K562 (cell line): Measurements from ENCODE around the gene TNFAIP1. TPM values are rescaled to one million over a fixed set of nuclear protein-coding genes. Genes with fewer than 3 reads are reported as not detected.

Source experiments
- ATAC-seq: fragments of 200-7000 bp; cut with Tn5 transposase; 3 replicates; pipeline ENCODE4 v1.9.1; 2020; ENCODE audit warnings: moderate library complexity
- BruUV-seq: library from RNA; stranded (reverse); fragments of 400-500 nt; replicated peaks from 2 replicates; lab custom pipeline; 2021; lab: Mats Ljungman, UMichigan
- CTCF ChIA-PET: fragments of 300-600 bp; formaldehyde crosslinking; extraction: SDS; loops from one replicate; lab custom pipeline; 2021; ENCODE audit warnings: low intra/inter-chr PET ratio; lab: Yijun Ruan, JAX
- POLR2A ChIA-PET: fragments of 300-600, 350-650 bp; sonication (Branson Sonifier 250); formaldehyde crosslinking; extraction: SDS; loops from one replicate; lab custom pipeline; 2021; ENCODE audit warnings: antibody characterized with exemption, inconsistent platforms; lab: Yijun Ruan, JAX
- DNase-seq, 4 experiments: peaks; one replicate each; pipeline versions ENCODE4 v3.0.0 to v3.0.0-alpha.2; 2011 to 2018; ENCODE audit warnings: low spot score in 3 of 4, mixed read lengths in 3 of 4; ENCODE audit errors: extremely low read depth in 1 of 4
- FAIRE-seq: peaks from 2 replicates; lab custom pipeline; 2011; peaks lifted over from hg19 to GRCh38; lab: Jason Lieb, UNC
- H2AFZ ChIP-seq: 2 replicates; pipeline ENCODE4 v1.6.0; 2011; ENCODE audit warnings: low read depth, low read length, control low read depth, inconsistent platforms
- H3K27ac ChIP-seq: fragments of 200-600 bp; 3 replicates; pipeline ENCODE4 v1.8.0; 2011; ENCODE audit warnings: low read depth, mild to moderate bottlenecking, control low read depth, inconsistent platforms, low read length, moderate library complexity, mixed read lengths; ENCODE audit errors: extremely low read depth
- H3K27me3 ChIP-seq, 2 experiments: fragments of 300-600 bp in 1 of 2; 2 replicates in 1 of 2; 3 replicates in 1 of 2; pipeline versions ENCODE4 v1.6.0 to v1.8.0; 2011; ENCODE audit warnings: inconsistent platforms in 2 of 2, low read length in 2 of 2, mild to moderate bottlenecking in 1 of 2, mixed read lengths in 1 of 2, moderate library complexity in 1 of 2; ENCODE audit not compliant: control insufficient read depth in 2 of 2, insufficient read depth in 2 of 2
- H3K36me3 ChIP-seq: fragments of 300-600 bp; 3 replicates; pipeline ENCODE4 v1.8.0; 2011; ENCODE audit warnings: mild to moderate bottlenecking, low read length, inconsistent platforms; ENCODE audit not compliant: control insufficient read depth, insufficient read depth
- H3K4me1 ChIP-seq, 2 experiments: fragments of 200-600 bp in 1 of 2; replicated peaks in 1 of 2; 2 replicates in 1 of 2; 3 replicates in 1 of 2; pipeline versions ENCODE4 v1.5.1 to v1.8.0; 2011; ENCODE audit warnings: inconsistent platforms in 2 of 2, low read length in 2 of 2, mild to moderate bottlenecking in 1 of 2, mixed read lengths in 1 of 2, moderate library complexity in 1 of 2; ENCODE audit not compliant: control insufficient read depth in 2 of 2, insufficient read depth in 2 of 2
- H3K4me2 ChIP-seq: 2 replicates; pipeline ENCODE4 v1.6.1; 2011; ENCODE audit warnings: low read length, control low read depth, inconsistent platforms, mixed read lengths; ENCODE audit not compliant: insufficient read depth
- H3K4me3 ChIP-seq: fragments of 200-600 bp; sonication (generic), shearing (Covaris generic); 2 replicates; pipeline ENCODE4 v1.5.1; 2016; ENCODE audit warnings: control low read depth, inconsistent platforms
- H3K79me2 ChIP-seq: fragments of 200-600 bp; 3 replicates; pipeline ENCODE4 v1.8.0; 2011; ENCODE audit warnings: low read length, inconsistent platforms; ENCODE audit not compliant: control insufficient read depth, insufficient read depth
- H3K9ac ChIP-seq, 2 experiments: 2 replicates each; pipeline versions ENCODE4 v1.6.0 to v1.6.1; 2011; ENCODE audit warnings: low read depth in 2 of 2, low read length in 2 of 2, control low read depth in 1 of 2, inconsistent platforms in 1 of 2, mild to moderate bottlenecking in 1 of 2, mixed read lengths in 1 of 2; ENCODE audit not compliant: insufficient read depth in 1 of 2
- H3K9me1 ChIP-seq: one replicate; pipeline ENCODE4 v1.6.0; 2011; ENCODE audit warnings: inconsistent platforms, mild to moderate bottlenecking, low read length, moderate library complexity; ENCODE audit not compliant: control insufficient read depth, insufficient read depth
- H3K9me3 ChIP-seq: replicated peaks from 2 replicates; pipeline ENCODE4 v1.5.1; 2011; ENCODE audit warnings: low read depth, low read length, inconsistent platforms; ENCODE audit not compliant: control insufficient read depth, insufficient read depth
- H4K20me1 ChIP-seq: replicated peaks from 2 replicates; pipeline ENCODE4 v1.6.1; 2011; ENCODE audit warnings: low read length, inconsistent platforms, mixed read lengths; ENCODE audit not compliant: control insufficient read depth, insufficient read depth
- FOXJ2 ChIP-seq: fragments of 200-800 bp; sonication (Bioruptor generic); IDR thresholded peaks from 2 replicates; pipeline ENCODE4 v1.6.1; 2016; ENCODE audit warnings: missing genetic modification characterization, missing compliant biosample characterization
- GTF2F1 ChIP-seq: IDR thresholded peaks from 2 replicates; pipeline ENCODE4 v1.6.1; 2011; ENCODE audit warnings: low read depth, low read length, improper control_type of control experiment
- HNRNPK ChIP-seq: fragments of 200-400 bp; formaldehyde crosslinking; IDR thresholded peaks from one replicate; pipeline ENCODE4 v1.6.1; 2018; ENCODE audit warnings: mild to moderate bottlenecking, low read depth, low read length; ENCODE audit not compliant: poor library complexity, severe bottlenecking
- HNRNPLL ChIP-seq: fragments of 200-400 bp; formaldehyde crosslinking; IDR thresholded peaks from 2 replicates; pipeline ENCODE4 v1.6.1; 2017; ENCODE audit warnings: low read length, low read depth, mild to moderate bottlenecking; ENCODE audit not compliant: poor library complexity, severe bottlenecking
- KDM5B ChIP-seq: fragments of 200-600 bp; sonication (generic); IDR thresholded peaks from 2 replicates; pipeline ENCODE4 v1.6.1; 2012; ENCODE audit warnings: low read depth, mild to moderate bottlenecking, moderate library complexity, low read length, control low read depth, inconsistent platforms; ENCODE audit not compliant: insufficient replicate concordance
- MCM5 ChIP-seq: fragments of 450-650 bp; IDR thresholded peaks from 2 replicates; pipeline ENCODE4 v1.6.1; 2016; ENCODE audit warnings: low read depth
- PRMT5 ChIP-seq: sonication (generic); formaldehyde crosslinking; IDR thresholded peaks from 2 replicates; pipeline ENCODE4 v1.5.0; 2020; ENCODE audit warnings: missing genetic modification reagents
- RBM14 ChIP-seq: fragments of 200-400 bp; formaldehyde crosslinking; IDR thresholded peaks from 2 replicates; pipeline ENCODE4 v1.6.1; 2018; ENCODE audit warnings: low read depth, mild to moderate bottlenecking, low read length, moderate library complexity, borderline replicate concordance; ENCODE audit not compliant: insufficient read depth
- TEAD4 ChIP-seq, 2 experiments: sonication (generic) in 1 of 2; formaldehyde crosslinking in 1 of 2; IDR thresholded peaks; 2 replicates each; pipeline versions ENCODE4 v1.6.1 to v1.8.0; 2012 to 2022; ENCODE audit warnings: borderline replicate concordance in 1 of 2, inconsistent platforms in 1 of 2, low read length in 1 of 2, mild to moderate bottlenecking in 1 of 2, missing genetic modification reagents in 1 of 2
- ZNF165 ChIP-seq: fragments of 250-450 bp; sonication (Bioruptor Pico); IDR thresholded peaks from 2 replicates; pipeline ENCODE4 v1.4.0; 2020; ENCODE audit warnings: borderline replicate concordance
- ZNF408 ChIP-seq: fragments of 250-450 bp; sonication (Bioruptor Pico); IDR thresholded peaks from 2 replicates; pipeline ENCODE4 v1.4.0; 2020; ENCODE audit warnings: low read depth, mild to moderate bottlenecking, moderate library complexity
- ZNF764 ChIP-seq: fragments of 250-450 bp; sonication (Bioruptor Pico); IDR thresholded peaks from 2 replicates; pipeline ENCODE4 v1.4.0; 2020; ENCODE audit warnings: low read depth, mild to moderate bottlenecking, moderate library complexity
- WGBS: fragments of 100-300 bp; shearing (Covaris generic); methylation state at CpG from one replicate; pipeline ENCODE4 v1.1.6; 2016; ENCODE audit warnings: low coverage, mixed read lengths; ENCODE audit not compliant: insufficient coverage; ENCODE audit errors: missing lambda C conversion rate; 5-methylcytosine and 5-hydroxymethylcytosine counted together
- in situ Hi-C: fragments of 300-500 bp; cut with MboI; formaldehyde crosslinking; loops from 4 replicates; pipeline ENCODE4 v1.15.0; 2018; ENCODE audit warnings: inconsistent platforms, mixed read lengths
- intact Hi-C: fragments of 100-400 bp; cut with micrococcal nuclease; formaldehyde crosslinking; loops from 2 replicates; pipeline ENCODE4 v1.14.2; 2022
- polyA plus RNA-seq, 8 experiments: library from polyadenylated mRNA; depleted of rRNA in 4 of 8; stranded (reverse) in 5 of 8; unstranded in 3 of 8; fragments of >200 nt; fragmentation: Nextera tagmentation in 2 of 8; fragmentation: Illumina TruSeq in 1 of 8; extraction: Ambion mirVana in 2 of 8; extraction: Trizol in 1 of 8; gene quantifications; 2 replicates each; pipeline versions ENCODE4 v1.2.1 to v1.2.3, GENCODE V29; 2011 to 2014; ENCODE audit warnings: inconsistent platforms in 1 of 8, missing spikeins in 1 of 8
- total RNA-seq, 7 experiments: library from RNA; depleted of rRNA in 6 of 7; stranded (reverse); fragments of >200 nt in 6 of 7; fragmentation: Illumina TruSeq in 2 of 7; extraction: Trizol in 2 of 7; gene quantifications; 2 replicates each; pipeline versions ENCODE4 v1.2.1 to v1.2.3, GENCODE V29; 2011 to 2021; ENCODE audit warnings: low replicate concordance in 1 of 7
- TF ChIP-seq, protein P1 (sequence below): fragments of 250-450 bp; sonication (Bioruptor Pico); IDR thresholded peaks from 2 replicates; pipeline ENCODE4 v1.5.1; 2021; ENCODE audit warnings: mild to moderate bottlenecking
- TF ChIP-seq, protein P2 (sequence below): sonication (generic); formaldehyde crosslinking; IDR thresholded peaks from 2 replicates; pipeline ENCODE4 v1.5.0; 2020; ENCODE audit warnings: missing genetic modification reagents
- TF ChIP-seq, protein P3 (sequence below), 2 experiments: IDR thresholded peaks; 2 replicates each; pipeline ENCODE4 v1.6.1; 2011; ENCODE audit warnings: borderline replicate concordance in 1 of 2, control low read depth in 1 of 2, low read depth in 1 of 2, low read length in 1 of 2, mild to moderate bottlenecking in 1 of 2, mixed read lengths in 1 of 2, moderate library complexity in 1 of 2; ENCODE audit not compliant: insufficient read depth in 1 of 2, insufficient read length in 1 of 2, poor library complexity in 1 of 2, severe bottlenecking in 1 of 2; ENCODE audit errors: extremely low read depth in 1 of 2

Gene TNFAIP1
- total and polyA plus RNA-seq, 9 of the 15 experiments (the other 6 are each of a cell fraction or from before 2014, with no cell fraction given) = 2.1 to 20.1 (median 8.2) TPM

DNA sequence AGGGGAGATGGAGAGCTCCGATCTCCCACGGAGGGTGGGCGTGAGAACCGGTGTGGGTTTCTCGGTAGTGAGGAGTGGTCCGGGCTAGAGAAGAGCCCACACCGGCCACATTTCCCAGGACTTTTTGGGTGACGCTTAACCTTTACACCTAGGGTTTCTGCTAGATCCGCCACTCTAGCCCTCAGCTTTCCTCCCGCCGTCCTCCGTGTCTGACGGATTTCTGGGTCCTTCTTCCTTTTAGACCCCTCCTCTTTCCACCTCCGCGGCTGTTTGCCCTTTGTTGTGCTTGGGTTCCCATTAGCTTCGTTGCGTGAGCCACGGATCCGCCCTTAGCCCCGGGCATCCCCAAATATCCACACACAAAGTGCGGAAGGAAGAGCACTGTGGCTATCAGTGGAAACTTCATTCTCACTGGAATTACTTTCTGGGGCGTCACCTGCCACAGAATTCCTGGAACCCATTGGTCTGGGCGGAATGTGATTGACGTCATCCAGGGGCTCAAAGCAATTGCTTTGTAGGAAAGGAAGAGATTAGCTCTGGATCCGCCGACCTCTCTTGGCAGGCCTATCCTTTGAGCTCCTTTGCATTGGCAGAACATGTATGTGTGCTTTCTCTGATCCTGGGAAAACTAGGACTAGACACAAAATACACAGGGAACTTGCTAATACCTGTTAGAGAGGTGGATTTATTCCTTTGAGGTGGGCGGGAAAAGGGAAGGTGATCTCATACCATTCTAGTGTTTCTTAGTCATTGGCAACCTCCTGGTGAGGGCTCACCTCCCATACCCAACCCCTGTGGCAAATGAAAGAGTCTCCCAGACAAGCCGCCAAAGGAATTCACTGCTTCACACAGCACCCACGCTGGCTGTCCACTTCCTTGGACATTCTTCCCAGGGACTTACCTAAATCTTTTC lies 654 bp downstream of the TNFAIP1 start:
- H3K4me3 ChIP-seq = peak overlapping the region; percentile 95
- DNase-seq (peak; percentile 31 to 84 (median 45)), ATAC-seq (peak; percentile 13), FAIRE-seq (peak; percentile 81)
- 6% methylated on average over 29 of the region's 29 CpGs for WGBS
- H3K79me2 ChIP-seq = peaks cover 33% of the 10 kb centered on the region
- peak overlapping the region; percentile 75 to 92 for H3K9ac ChIP-seq
- peak overlapping the region; percentile 98 for H3K4me2 ChIP-seq
- H3K4me1 ChIP-seq = peaks cover 19 to 20% of the 10 kb centered on the region in 2 experiments; a peak in 4 of 5 replicates
- H3K9me1 ChIP-seq = no peaks in the 10 kb centered on the region
- in situ Hi-C loops = no loop called here
- no peaks in the 10 kb centered on the region for H3K27me3 ChIP-seq
- BruUV-seq = TSS peak; percentile 56
- peak overlapping the region; percentile 65 for H3K27ac ChIP-seq
- H3K9me3 ChIP-seq = no peaks in the 10 kb centered on the region
- ChIA-PET POLR2A (interaction anchor here (0.7 to 6.5 kb wide), 15 partner anchors 8 to 130 kb away, joined by 3 to 62 read pairs (median 5); partner anchors contain the start of genes POLDIP2, SARM1 and TMEM97), CTCF (no interaction called here)
- H2AFZ ChIP-seq = peak overlapping the region; percentile 78
- H4K20me1 ChIP-seq = peaks cover 14% of the 10 kb centered on the region
- intact Hi-C loops = loop anchor here (2.0 kb wide), 1 partner anchor 17 kb away; the partner anchor contains the start of gene TMEM97
- peaks cover 21% of the 10 kb centered on the region; the same call in 2 of the 3 replicates for H3K36me3 ChIP-seq
- TF ChIP-seq HNRNPK = no peak
- TF ChIP-seq HNRNPLL = peak; percentile 13
- TF ChIP-seq ZNF408 (CRISPR knock-in tag) = no peak
- TF ChIP-seq ZNF165 = no peak
- no peak for TF ChIP-seq PRMT5 (CRISPR knock-in tag)
- TF ChIP-seq, protein P1, sequence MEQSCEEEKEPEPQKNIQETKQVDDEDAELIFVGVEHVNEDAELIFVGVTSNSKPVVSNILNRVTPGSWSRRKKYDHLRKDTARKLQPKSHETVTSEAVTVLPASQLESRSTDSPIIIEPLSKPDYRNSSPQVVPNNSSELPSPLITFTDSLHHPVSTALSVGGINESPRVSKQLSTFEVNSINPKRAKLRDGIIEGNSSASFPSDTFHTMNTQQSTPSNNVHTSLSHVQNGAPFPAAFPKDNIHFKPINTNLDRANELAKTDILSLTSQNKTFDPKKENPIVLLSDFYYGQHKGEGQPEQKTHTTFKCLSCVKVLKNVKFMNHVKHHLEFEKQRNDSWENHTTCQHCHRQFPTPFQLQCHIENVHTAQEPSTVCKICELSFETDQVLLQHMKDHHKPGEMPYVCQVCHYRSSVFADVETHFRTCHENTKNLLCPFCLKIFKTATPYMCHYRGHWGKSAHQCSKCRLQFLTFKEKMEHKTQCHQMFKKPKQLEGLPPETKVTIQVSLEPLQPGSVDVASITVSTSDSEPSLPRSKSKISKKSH (CRISPR knock-in tag) = no peak
- TF ChIP-seq MCM5 = no peak
- TF ChIP-seq ZNF764 (CRISPR knock-in tag) = no peak
- TF ChIP-seq, protein P2, sequence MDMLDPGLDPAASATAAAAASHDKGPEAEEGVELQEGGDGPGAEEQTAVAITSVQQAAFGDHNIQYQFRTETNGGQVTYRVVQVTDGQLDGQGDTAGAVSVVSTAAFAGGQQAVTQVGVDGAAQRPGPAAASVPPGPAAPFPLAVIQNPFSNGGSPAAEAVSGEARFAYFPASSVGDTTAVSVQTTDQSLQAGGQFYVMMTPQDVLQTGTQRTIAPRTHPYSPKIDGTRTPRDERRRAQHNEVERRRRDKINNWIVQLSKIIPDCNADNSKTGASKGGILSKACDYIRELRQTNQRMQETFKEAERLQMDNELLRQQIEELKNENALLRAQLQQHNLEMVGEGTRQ (CRISPR knock-in tag) = peak; percentile 10; the same call in 1 of the 2 replicates
- TF ChIP-seq TEAD4 (IDR thresholded peaks at IDR 0.05; ENCODE audit: low read length) = peak; percentile 67; the same call in 1 of the 2 replicates
- TF ChIP-seq TEAD4 (CRISPR knock-in tag; IDR thresholded peaks at IDR 0.05; ENCODE audit: borderline replicate concordance) = no peak
- TF ChIP-seq RBM14 = no peak
- peak; percentile 9 for TF ChIP-seq KDM5B
- TF ChIP-seq, protein P3, sequence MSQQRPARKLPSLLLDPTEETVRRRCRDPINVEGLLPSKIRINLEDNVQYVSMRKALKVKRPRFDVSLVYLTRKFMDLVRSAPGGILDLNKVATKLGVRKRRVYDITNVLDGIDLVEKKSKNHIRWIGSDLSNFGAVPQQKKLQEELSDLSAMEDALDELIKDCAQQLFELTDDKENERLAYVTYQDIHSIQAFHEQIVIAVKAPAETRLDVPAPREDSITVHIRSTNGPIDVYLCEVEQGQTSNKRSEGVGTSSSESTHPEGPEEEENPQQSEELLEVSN (IDR thresholded peaks at IDR 0.05; ENCODE audit: borderline replicate concordance in 1 of 2, extremely low read depth in 1 of 2, insufficient read depth in 1 of 2, insufficient read length in 1 of 2, low read depth in 1 of 2, low read length in 1 of 2, poor library complexity in 1 of 2, severe bottlenecking in 1 of 2) = peak in 1 of 2 experiments; percentile 20
- TF ChIP-seq GTF2F1 = no peak
- TF ChIP-seq FOXJ2 = no peak
